GM23248 (cell line): ENCODE measurements around the gene LRP2. TPM values are rescaled to one million over a fixed set of nuclear protein-coding genes. Genes with fewer than 3 reads are reported as not detected.

ENCODE experiments used
- DNase-seq: peaks from one replicate; pipeline ENCODE4 v3.0.0-alpha.2; 2015
- H2AFZ ChIP-seq: fragments of 200-600 bp; sonication (generic); 2 replicates; pipeline ENCODE4 v1.6.1; 2016; ENCODE audit warnings: antibody characterized with exemption
- H3F3A ChIP-seq: fragments of 200-600 bp; sonication (generic); 2 replicates; pipeline ENCODE4 v1.6.1; 2016; ENCODE audit warnings: mild to moderate bottlenecking, antibody characterized with exemption, mixed run types; ENCODE audit not compliant: insufficient read depth
- H3K27ac ChIP-seq: fragments of 200-600 bp; sonication (generic); 2 replicates; pipeline ENCODE4 v1.5.1; 2016; ENCODE audit warnings: mild to moderate bottlenecking
- H3K27me3 ChIP-seq: fragments of 200-600 bp; sonication (generic); replicated peaks from 2 replicates; pipeline ENCODE4 v1.6.1; 2016; ENCODE audit warnings: mild to moderate bottlenecking; ENCODE audit not compliant: insufficient read depth
- H3K36me3 ChIP-seq: fragments of 200-600 bp; sonication (generic); 2 replicates; pipeline ENCODE4 v1.6.1; 2016; ENCODE audit warnings: low read depth, mild to moderate bottlenecking
- H3K4me1 ChIP-seq: fragments of 200-600 bp; sonication (generic); 2 replicates; pipeline ENCODE4 v1.6.1; 2016; ENCODE audit warnings: mild to moderate bottlenecking; ENCODE audit not compliant: insufficient read depth
- H3K4me2 ChIP-seq: fragments of 200-600 bp; sonication (generic); one replicate; pipeline ENCODE4 v1.6.1; 2016; ENCODE audit warnings: mild to moderate bottlenecking; ENCODE audit not compliant: unreplicated experiment
- H3K4me3 ChIP-seq: fragments of 200-600 bp; sonication (generic); 2 replicates; pipeline ENCODE4 v1.5.1; 2016; ENCODE audit warnings: mild to moderate bottlenecking
- H3K79me2 ChIP-seq: fragments of 200-600 bp; sonication (generic); 2 replicates; pipeline ENCODE4 v1.6.1; 2016; ENCODE audit warnings: mild to moderate bottlenecking; ENCODE audit not compliant: insufficient read depth
- H3K9ac ChIP-seq: fragments of 200-600 bp; sonication (generic); 2 replicates; pipeline ENCODE4 v1.6.1; 2016; ENCODE audit warnings: mild to moderate bottlenecking
- H3K9me2 ChIP-seq: fragments of 200-600 bp; sonication (generic); 2 replicates; pipeline ENCODE4 v1.6.1; 2016; ENCODE audit warnings: mixed run types, mild to moderate bottlenecking, moderate library complexity; ENCODE audit not compliant: insufficient read depth
- H3K9me3 ChIP-seq: fragments of 200-600 bp; sonication (generic); one replicate; pipeline ENCODE4 v1.6.1; 2017; ENCODE audit warnings: low read depth
- H4K20me1 ChIP-seq: fragments of 200-600 bp; sonication (generic); 2 replicates; pipeline ENCODE4 v1.6.0; 2016; ENCODE audit not compliant: insufficient read depth
- EZH2 ChIP-seq: fragments of 200-600 bp; sonication (generic); IDR thresholded peaks from 2 replicates; pipeline ENCODE4 v1.6.1; 2018; ENCODE audit warnings: antibody characterized with exemption, mild to moderate bottlenecking; ENCODE audit not compliant: insufficient read depth, poor library complexity, severe bottlenecking
- EZH2phosphoT487 ChIP-seq: fragments of 200-600 bp; sonication (generic); IDR thresholded peaks from 2 replicates; pipeline ENCODE4 v1.6.1; 2018; ENCODE audit warnings: antibody characterized with exemption, moderate library complexity, mild to moderate bottlenecking, low read depth; ENCODE audit not compliant: insufficient read depth
- WGBS, 2 experiments: methylation state at CpG; one replicate each; pipeline ENCODE4 v1.1.6; 2015 to 2017; ENCODE audit warnings: low lambda C conversion rate in 2 of 2, low coverage in 1 of 2; ENCODE audit errors: missing lambda C conversion rate in 2 of 2; 5-methylcytosine and 5-hydroxymethylcytosine counted together
- in situ Hi-C: fragments of 300-500 bp; cut with MboI; formaldehyde crosslinking; loops from 2 replicates; pipeline ENCODE4 v1.15.0; 2020
- polyA plus RNA-seq: library from polyadenylated mRNA; unstranded; fragments of >200 nt; fragmentation: Nextera tagmentation; extraction: Ambion mirVana; gene quantifications from 2 replicates; pipeline ENCODE4 v1.2.1, GENCODE V29; 2016
- total RNA-seq: library from RNA; depleted of rRNA; stranded (reverse); fragments of >200 nt; shearing (Covaris generic); gene quantifications from 2 replicates; pipeline ENCODE4 v1.2.3, GENCODE V29; 2014

LRP2 gene
- total and polyA plus RNA-seq, 2 experiments from 2014 or later = not detected

- H3F3A ChIP-seq = no peaks in the 10 kb centered on the region
- H3K9ac ChIP-seq = no peak overlapping the region
- TF ChIP-seq EZH2 (no peak), EZH2phosphoT487 (no peak)
- no peaks in the 10 kb centered on the region for H3K36me3 ChIP-seq
- H4K20me1 ChIP-seq = no peaks in the 10 kb centered on the region
- no peak overlapping the region for H2AFZ ChIP-seq
- no peaks in the 10 kb centered on the region for H3K4me1 ChIP-seq
- WGBS, 2 experiments = 12 to 30% methylated on average over 5 of the region's 5 CpGs
- H3K27me3 ChIP-seq = no peaks in the 10 kb centered on the region
- no peak overlapping the region for H3K4me3 ChIP-seq
- no peak for DNase-seq
- H3K4me2 ChIP-seq = no peak overlapping the region
- H3K27ac ChIP-seq = no peak overlapping the region
- H3K79me2 ChIP-seq = no peaks in the 10 kb centered on the region
- H3K9me3 ChIP-seq = no peaks in the 10 kb centered on the region
- no peaks in the 10 kb centered on the region for H3K9me2 ChIP-seq
- in situ Hi-C loops = no loop called here
Observed at GRCh38 chr2:169190197-169190775, 172.0 kb downstream of the LRP2 start.

GRCh38 chr2:169189132-169189531 is 173.2 kb downstream of the LRP2 start:
- no peaks in the 10 kb centered on the region for H3K27me3 ChIP-seq
- H3K4me2 ChIP-seq = no peak overlapping the region
- no peak overlapping the region for H2AFZ ChIP-seq
- DNase-seq = no peak
- H3K79me2 ChIP-seq = no peaks in the 10 kb centered on the region
- no peaks in the 10 kb centered on the region for H3K9me2 ChIP-seq
- H3F3A ChIP-seq = no peaks in the 10 kb centered on the region
- H3K9ac ChIP-seq = no peak overlapping the region
- no peak overlapping the region for H3K4me3 ChIP-seq
- H3K9me3 ChIP-seq = no peaks in the 10 kb centered on the region
- TF ChIP-seq EZH2phosphoT487 (no peak), EZH2 (no peak)
- in situ Hi-C loops = no loop called here
- no peak overlapping the region for H3K27ac ChIP-seq
- H4K20me1 ChIP-seq = no peaks in the 10 kb centered on the region
- H3K4me1 ChIP-seq = no peaks in the 10 kb centered on the region
- no peaks in the 10 kb centered on the region for H3K36me3 ChIP-seq
- WGBS, 2 experiments = 17 to 23% methylated on average over 3 of the region's 3 CpGs

GRCh38 chr2:169185711-169186110 is 176.6 kb downstream of the LRP2 start:
- no peaks in the 10 kb centered on the region for H3K27me3 ChIP-seq
- H3K27ac ChIP-seq = no peak overlapping the region
- no peaks in the 10 kb centered on the region for H3K36me3 ChIP-seq
- no peaks in the 10 kb centered on the region for H4K20me1 ChIP-seq
- no peaks in the 10 kb centered on the region for H3K79me2 ChIP-seq
- TF ChIP-seq EZH2phosphoT487 (no peak), EZH2 (no peak)
- H2AFZ ChIP-seq = no peak overlapping the region
- DNase-seq = no peak
- no peaks in the 10 kb centered on the region for H3K9me2 ChIP-seq
- no peaks in the 10 kb centered on the region for H3K4me1 ChIP-seq
- H3K4me3 ChIP-seq = no peak overlapping the region
- no peak overlapping the region for H3K9ac ChIP-seq
- H3K4me2 ChIP-seq = no peak overlapping the region
- 28 to 42% methylated on average over 8 of the region's 8 CpGs for WGBS, 2 experiments
- H3K9me3 ChIP-seq = no peaks in the 10 kb centered on the region
- no peaks in the 10 kb centered on the region for H3F3A ChIP-seq
- in situ Hi-C loops = no loop called here

- WGBS, 2 experiments = 2 to 5% methylated on average over 3 of the region's 3 CpGs
- no peak overlapping the region for H3K4me2 ChIP-seq
- no peaks in the 10 kb centered on the region for H3K27me3 ChIP-seq
- in situ Hi-C loops = no loop called here
- H3K9ac ChIP-seq = no peak overlapping the region
- no peaks in the 10 kb centered on the region for H3K79me2 ChIP-seq
- no peaks in the 10 kb centered on the region for H3K9me3 ChIP-seq
- H4K20me1 ChIP-seq = no peaks in the 10 kb centered on the region
- H3K4me3 ChIP-seq = no peak overlapping the region
- H3K36me3 ChIP-seq = no peaks in the 10 kb centered on the region
- no peak for TF ChIP-seq EZH2
- no peak for TF ChIP-seq EZH2phosphoT487
- H2AFZ ChIP-seq = no peak overlapping the region
- no peak for DNase-seq
- H3K4me1 ChIP-seq = no peaks in the 10 kb centered on the region
- H3F3A ChIP-seq = no peaks in the 10 kb centered on the region
- H3K9me2 ChIP-seq = no peaks in the 10 kb centered on the region
- H3K27ac ChIP-seq = no peak overlapping the region
Observed at GRCh38 chr2:169184074-169184473, 178.3 kb downstream of the LRP2 start.

- Histone ChIP-seq H4K20me1 (no peaks in the 10 kb centered on the region), H3K9me3 (no peaks in the 10 kb centered on the region), H3K27ac (no peak overlapping the region), H3K4me3 (no peak overlapping the region), H3K9ac (no peak overlapping the region), H3K79me2 (no peaks in the 10 kb centered on the region), H3K36me3 (no peaks in the 10 kb centered on the region), H3K4me2 (no peak overlapping the region), H3K4me1 (no peaks in the 10 kb centered on the region), H3F3A (no peaks in the 10 kb centered on the region), H3K27me3 (no peaks in the 10 kb centered on the region), H2AFZ (no peak overlapping the region), H3K9me2 (no peaks in the 10 kb centered on the region)
- in situ Hi-C loops = no loop called here
- no peak for TF ChIP-seq EZH2phosphoT487
- no peak for TF ChIP-seq EZH2
- no peak for DNase-seq
- WGBS, 2 experiments = 26 to 39% methylated on average over 2 of the region's 2 CpGs
Observed at GRCh38 chr2:169182573-169182972, 179.8 kb downstream of the LRP2 start.
